TTC549 (cell line): ENCODE data around the gene SFMBT2.

ENCODE experiments used
- FAIRE-seq: peaks from 2 replicates; lab custom pipeline; 2012; peaks lifted over from hg19 to GRCh38; lab: Jason Lieb, UNC

SFMBT2 gene

GRCh38 chr10:7410862-7411670 lies at the start of gene SFMBT2:
Gene SFMBT2, minus strand, starts transcription at chr10:7411034. Its CDS starts 29,136 bp downstream, at chr10:7381898.
- no peak for FAIRE-seq

DNA sequence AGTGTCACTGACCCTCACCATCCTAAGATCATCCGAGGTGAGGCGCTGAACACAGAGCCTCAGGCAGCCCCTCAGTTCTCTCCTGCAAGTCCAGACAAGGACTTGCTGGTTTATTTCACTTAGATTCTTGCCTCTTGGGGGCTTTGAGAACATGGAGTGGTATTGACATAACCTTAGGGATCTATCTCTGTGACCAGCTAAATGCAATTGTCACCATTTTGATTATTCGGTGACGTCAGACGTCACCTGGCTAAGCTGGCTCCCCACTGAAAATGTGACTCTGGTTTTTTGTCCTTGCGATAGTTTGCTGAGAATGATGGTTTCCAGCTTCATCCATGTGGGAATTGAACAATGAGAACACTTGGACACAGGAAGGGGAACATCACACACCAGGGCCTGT lies 49.2 kb upstream of the SFMBT2 start:
- no peak for FAIRE-seq

DNA sequence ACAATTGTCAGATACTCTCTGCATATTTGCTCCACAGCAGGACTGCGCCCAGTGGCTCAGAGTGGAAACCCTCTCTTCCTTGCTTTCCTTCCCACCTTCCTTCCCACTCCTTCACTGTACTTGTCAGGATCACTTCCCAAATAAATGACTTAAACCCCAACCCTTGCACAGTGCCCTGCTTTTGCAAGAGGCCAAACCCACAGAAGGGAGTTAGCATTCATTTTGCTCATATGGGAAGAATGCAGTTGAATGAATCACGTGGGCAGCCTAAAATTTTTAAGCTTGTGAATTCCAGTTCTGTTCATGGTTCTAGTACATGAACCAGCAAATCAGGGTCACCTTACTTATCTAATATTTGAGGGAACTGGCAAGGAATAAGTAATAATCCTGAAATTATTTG lies 47.7 kb upstream of the SFMBT2 start:
- FAIRE-seq = no peak

DNA sequence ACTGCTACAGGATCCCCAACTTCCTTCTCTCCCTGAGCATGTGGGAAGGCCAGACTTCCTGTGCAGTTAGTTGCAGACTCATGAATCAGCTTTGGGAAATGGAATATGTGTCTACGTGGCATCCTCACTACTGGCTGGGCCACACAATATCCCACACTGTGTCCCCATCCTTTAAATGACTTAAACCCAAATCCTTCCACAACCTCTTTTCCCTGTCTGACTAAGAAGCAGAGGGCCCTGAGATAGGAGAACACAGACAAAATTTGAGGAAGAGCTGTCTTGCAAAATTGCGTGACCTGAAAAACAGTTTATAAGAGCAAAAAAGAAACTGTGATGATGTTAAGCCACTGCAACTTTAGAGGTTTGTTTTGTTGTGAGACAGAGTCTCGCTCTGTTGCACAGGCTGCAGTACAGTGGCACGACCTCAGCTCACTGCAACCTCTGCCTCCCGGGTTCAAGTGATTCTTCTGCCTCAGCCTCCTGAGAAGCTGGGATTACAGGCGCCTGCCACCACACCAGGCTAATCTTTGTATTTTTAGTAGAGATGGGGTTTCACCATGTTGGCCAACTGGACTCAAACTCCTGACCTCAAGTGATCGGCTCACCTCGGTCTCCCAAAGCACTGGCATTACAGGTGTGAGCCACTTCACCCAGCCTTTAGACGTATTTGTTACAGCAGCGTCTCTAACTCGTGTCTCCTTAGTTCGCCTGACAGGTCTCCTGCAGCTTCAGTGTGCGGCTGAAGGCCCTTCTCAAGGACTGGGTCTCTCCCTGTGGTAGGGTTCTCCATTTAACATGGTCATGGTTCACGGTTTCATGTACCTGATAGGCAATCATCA lies 46.9 kb upstream of the SFMBT2 start:
- FAIRE-seq = no peak

- no peak for FAIRE-seq
Measured at GRCh38 chr10:7449063-7449695, 38.3 kb upstream of the SFMBT2 start.

DNA sequence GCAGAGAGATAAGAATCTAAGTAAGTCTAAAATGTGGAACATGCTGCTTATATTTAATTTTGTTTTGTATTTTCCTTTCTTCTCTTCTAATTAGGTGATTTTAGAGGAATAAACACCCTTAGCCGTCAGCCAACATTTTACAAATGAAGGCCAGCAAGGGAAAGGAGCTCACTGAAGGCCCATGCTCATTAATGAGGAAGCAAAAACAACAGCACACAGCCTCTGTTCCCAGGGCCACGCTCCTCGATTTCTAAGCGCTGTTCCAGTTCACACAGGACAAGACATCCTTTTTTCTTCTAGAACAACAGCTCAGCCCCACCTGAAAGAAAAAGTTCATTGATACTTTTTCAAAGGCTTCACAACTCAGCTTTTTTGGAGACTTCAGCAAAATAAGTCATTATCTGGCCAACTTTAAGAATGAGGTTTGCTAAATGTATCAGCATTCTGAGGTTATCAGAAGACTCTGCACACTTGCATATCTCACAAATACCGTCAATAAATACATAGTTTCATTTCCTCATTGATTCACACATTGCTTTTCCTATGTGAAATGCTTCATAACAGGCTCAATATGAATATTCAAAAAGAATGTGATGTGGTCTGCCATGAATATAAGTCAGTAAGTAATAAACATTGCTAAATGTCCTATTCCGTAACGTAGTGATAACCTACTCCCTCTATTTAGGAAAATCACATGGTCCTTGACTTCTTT lies 34.8 kb upstream of the SFMBT2 start:
- FAIRE-seq = no peak

- no peak for FAIRE-seq
Measured at GRCh38 chr10:7444551-7445121, 33.8 kb upstream of the SFMBT2 start.

GRCh38 chr10:7443036-7443435 lies 32.2 kb upstream of the SFMBT2 start:
- no peak for FAIRE-seq

DNA sequence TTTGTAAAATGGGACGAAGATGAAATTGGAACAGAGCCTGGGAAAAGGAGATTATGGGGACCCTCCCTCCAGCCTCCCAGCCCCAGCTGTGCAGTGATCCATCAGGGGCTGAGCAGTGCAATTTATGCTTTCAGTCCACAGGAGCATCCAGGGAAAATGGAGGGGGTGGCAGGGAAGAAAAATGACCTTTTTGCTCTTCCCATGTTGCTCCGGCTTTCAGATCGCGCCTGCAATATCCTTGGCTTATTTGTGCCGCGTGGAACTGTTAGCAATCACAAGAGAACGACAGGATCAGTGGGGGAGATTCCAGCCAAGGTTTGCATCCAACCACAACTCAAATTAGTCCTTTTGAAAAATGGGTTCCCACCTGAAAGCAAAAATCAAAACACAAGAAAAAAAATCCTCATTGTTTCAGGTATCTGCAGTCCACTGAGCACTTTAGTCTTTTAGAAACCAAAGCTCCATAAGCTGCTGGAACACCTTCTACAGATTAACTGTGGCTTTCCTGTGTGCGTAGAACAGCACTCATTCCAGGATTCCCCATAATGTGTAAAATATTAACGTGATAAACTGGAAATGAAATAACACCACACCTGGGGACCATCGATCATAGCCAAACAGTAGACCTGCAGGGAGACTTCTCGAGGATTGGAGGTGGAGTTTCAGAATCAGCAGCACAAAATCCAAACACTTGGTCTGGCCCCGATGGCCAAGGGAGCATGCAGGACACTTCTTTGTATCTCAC lies 30.7 kb upstream of the SFMBT2 start:
- FAIRE-seq = no peak

DNA sequence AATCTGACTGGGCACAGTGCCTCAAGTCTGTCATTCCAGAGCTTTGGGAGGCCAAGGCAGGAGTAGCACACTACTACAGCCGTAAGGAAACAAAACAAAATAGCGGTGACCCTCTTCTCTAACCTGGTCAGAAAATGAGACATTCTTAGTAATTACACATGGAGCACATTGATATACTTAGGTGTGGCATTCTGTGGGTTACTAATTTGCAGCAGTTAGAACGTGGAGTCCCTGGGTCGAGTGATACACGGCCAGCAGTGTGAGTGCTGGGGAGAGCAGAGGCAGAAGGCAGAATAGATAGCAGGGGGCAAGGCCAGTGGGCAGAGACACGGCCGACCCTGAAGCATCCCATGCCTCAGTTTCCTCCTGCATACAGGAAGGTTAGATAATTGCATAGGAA lies 28.9 kb upstream of the SFMBT2 start:
- no peak for FAIRE-seq

DNA sequence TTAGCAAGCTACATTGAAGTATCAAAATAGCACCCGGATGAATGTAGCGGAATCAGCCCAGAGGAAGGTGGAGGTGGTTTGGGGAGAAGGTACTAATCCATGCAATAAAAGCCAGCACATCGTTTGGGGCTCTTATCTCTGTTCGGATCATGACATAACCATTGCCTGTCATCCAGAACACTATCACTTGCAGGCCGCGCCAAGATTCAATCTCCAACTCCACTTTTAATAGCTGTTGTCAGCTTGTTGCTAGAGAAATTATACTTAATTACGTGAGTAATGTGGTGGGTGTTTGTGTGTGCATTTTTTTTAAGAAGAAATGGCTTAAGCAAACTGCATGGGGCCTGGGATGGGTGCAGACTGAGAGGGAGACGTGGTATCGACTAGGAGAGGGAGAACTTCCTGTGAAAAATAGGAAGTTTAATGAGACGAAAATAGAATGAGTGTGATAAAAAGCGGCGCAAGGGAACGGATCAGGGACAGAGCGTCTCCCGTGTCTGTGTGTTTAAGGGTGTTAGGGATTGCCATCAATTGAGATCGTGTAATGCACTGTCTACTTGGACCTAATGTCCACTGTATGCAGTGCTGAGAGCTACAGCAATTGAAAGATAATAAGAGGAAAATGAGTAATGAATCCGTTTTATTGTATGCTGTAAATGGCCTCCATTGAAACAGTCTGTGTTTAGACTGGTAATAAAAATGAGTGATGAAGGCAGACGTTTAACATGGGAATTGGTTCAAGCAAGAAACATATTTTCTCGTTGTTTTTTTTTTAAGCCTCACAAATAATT lies 27.6 kb upstream of the SFMBT2 start:
- no peak for FAIRE-seq

- no peak for FAIRE-seq
Measured at GRCh38 chr10:7436490-7437100, 25.8 kb upstream of the SFMBT2 start.

DNA sequence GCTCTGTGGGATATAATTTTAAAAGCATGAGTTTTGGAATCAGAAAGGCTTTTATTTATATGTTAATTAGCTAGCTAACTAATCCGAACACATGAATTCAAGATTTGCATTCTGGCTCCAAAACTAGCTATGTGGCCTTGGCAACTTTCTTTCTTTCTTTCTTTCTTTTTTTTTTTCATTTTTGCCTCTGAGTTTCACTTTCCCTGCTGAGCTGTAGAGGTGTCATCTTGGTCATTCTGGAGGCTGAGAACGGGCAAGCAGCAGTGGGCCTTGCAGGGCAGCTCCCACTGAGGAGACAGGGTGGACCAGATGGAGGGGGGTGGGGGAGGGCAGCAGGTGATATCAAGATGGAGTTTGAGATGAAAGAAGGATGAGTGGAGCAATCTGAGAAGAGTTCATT lies 24.8 kb upstream of the SFMBT2 start:
- FAIRE-seq = no peak

DNA sequence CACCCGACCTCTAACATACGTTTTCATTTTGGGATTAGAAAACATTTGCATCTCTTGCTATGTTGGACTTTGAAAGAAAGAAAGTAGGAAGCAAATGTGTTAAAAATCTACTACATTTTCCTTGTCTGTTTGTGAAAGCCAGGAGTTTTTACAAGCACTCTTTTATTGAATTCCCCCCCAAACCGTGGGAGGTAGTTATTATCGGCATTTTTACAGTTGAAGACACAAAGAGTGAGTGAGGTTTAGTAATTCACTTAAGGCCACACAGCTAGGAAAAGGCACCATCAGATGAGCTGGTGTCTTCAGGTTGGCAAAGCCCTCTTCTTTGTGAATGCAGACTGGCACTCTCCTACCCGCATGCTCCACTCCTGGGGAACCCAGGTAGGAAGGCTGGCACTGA lies 23.5 kb upstream of the SFMBT2 start:
- FAIRE-seq = no peak

GRCh38 chr10:7433861-7434260 lies 23.0 kb upstream of the SFMBT2 start:
- no peak for FAIRE-seq

DNA sequence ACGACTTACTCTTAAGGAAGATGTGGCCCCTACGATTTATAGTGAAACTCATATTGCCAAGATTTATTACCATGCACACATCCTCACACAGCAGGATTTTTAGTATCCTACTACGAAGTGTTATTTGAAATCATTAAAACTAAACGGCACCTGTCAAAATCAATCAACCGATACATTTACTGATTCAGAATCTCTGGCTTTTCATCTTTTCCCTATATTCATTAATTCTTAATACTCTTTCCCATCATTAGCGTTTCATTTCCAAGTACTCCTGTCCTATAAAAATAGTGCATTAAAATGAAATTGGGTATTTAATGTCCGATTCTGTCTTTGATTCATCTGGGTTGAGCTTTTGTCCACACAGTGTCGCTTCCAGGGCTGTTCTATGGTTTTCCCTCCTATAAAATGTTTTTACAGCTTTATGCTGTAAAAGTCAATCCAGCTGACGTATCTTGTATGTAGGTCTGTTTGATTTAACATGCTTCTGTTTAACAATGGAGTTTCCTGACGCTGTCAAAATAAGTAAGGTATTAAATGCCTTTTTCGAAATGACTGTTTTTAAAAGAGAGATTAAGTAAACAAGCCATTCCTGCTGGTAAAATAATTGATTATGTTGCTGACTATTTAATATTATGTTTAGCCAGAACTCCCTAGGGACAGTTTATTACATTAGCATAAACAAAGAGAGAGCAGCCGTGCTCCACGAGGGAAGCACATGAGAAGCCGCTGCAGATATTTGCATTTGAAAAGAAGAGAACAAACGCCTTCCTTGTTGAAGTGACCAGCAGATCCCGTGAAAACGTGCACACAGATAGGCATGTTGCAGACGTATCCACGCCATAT lies 22.3 kb upstream of the SFMBT2 start:
- no peak for FAIRE-seq

- no peak for FAIRE-seq
Measured at GRCh38 chr10:7428673-7429350, 18.0 kb upstream of the SFMBT2 start.

DNA sequence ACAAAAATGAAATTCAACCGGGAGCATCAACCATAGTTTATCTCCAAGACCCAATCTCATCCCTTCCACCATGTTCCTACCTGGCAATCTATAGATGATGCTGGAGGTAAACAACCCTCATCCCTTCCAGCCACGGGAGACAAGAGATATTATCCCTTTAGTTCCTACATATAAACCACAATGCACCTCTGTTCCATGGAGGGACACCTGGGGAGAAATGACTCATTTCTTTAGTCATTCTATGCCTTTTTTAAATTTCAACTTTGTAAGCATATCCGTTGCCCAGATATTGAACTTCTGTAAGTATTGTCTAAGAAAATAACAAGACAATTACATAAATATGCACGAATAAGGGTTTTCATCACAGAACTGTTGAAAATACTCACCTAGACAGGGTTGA lies 15.5 kb upstream of the SFMBT2 start:
- FAIRE-seq = no peak

- no peak for FAIRE-seq
Measured at GRCh38 chr10:7425691-7426090, 14.9 kb upstream of the SFMBT2 start.
